K562 (cell line): ENCODE results near the gene ATP6V0A1. TPM values are rescaled to one million over a fixed set of nuclear protein-coding genes. Genes with fewer than 3 reads are reported as not detected.

Experiments used
- ATF6 ChIP-seq: sonication (generic); formaldehyde crosslinking; IDR thresholded peaks from 2 replicates; pipeline ENCODE4 v1.4.0; 2020; ENCODE audit warnings: mild to moderate bottlenecking, missing genetic modification reagents
- CLOCK ChIP-seq: fragments of 250-450 bp; sonication (Bioruptor Pico); IDR thresholded peaks from 2 replicates; pipeline ENCODE4 v1.4.0; 2020; ENCODE audit warnings: mild to moderate bottlenecking, moderate library complexity, borderline replicate concordance
- CREB5 ChIP-seq: fragments of 250-450 bp; sonication (Bioruptor Pico); IDR thresholded peaks from 2 replicates; pipeline ENCODE4 v1.5.0; 2020; ENCODE audit warnings: mild to moderate bottlenecking
- ETS2 ChIP-seq: IDR thresholded peaks from 2 replicates; pipeline ENCODE4 v1.6.1; 2016; ENCODE audit warnings: borderline replicate concordance, missing genetic modification characterization, mild to moderate bottlenecking, moderate library complexity, missing compliant biosample characterization; ENCODE audit not compliant: poor library complexity, severe bottlenecking
- HCFC1 ChIP-seq: IDR thresholded peaks from 2 replicates; pipeline ENCODE4 v1.6.1; 2012; ENCODE audit warnings: low read depth, low read length, improper control_type of control experiment
- HDGF ChIP-seq: fragments of 450-650 bp; IDR thresholded peaks from 2 replicates; pipeline ENCODE4 v1.6.1; 2016
- KAT8 ChIP-seq: fragments of 450-650 bp; IDR thresholded peaks from 2 replicates; pipeline ENCODE4 v1.6.1; 2016; ENCODE audit warnings: low read depth, mild to moderate bottlenecking
- NKRF ChIP-seq: fragments of 450-650 bp; IDR thresholded peaks from 2 replicates; pipeline ENCODE4 v1.6.1; 2016; ENCODE audit warnings: borderline replicate concordance
- PCBP1 ChIP-seq: fragments of 200-400 bp; formaldehyde crosslinking; IDR thresholded peaks from 2 replicates; pipeline ENCODE4 v1.6.1; 2018; ENCODE audit warnings: mild to moderate bottlenecking, low read depth, low read length; ENCODE audit not compliant: poor library complexity, severe bottlenecking
- PHF20 ChIP-seq: fragments of 450-650 bp; IDR thresholded peaks from 2 replicates; pipeline ENCODE4 v1.6.1; 2018; ENCODE audit not compliant: partially characterized antibody
- SRF ChIP-seq, 2 experiments: fragments of 250-450, 450-650 bp in 1 of 2; sonication (Bioruptor Pico) in 1 of 2; sonication (generic) in 1 of 2; formaldehyde crosslinking; IDR thresholded peaks; 2 replicates each; pipeline versions ENCODE4 v1.5.0 to v1.5.1; 2020 to 2022; ENCODE audit warnings: mild to moderate bottlenecking in 1 of 2, missing genetic modification reagents in 1 of 2
- TFAP4 ChIP-seq: sonication (generic); formaldehyde crosslinking; IDR thresholded peaks from 2 replicates; pipeline ENCODE4 v1.8.0; 2022; ENCODE audit warnings: missing genetic modification reagents, mild to moderate bottlenecking, moderate library complexity, borderline replicate concordance
- TRIM25 ChIP-seq: fragments of 450-650 bp; IDR thresholded peaks from 2 replicates; pipeline ENCODE4 v1.7.0; 2016; ENCODE audit warnings: borderline replicate concordance
- ZNF217 ChIP-seq: sonication (generic); formaldehyde crosslinking; IDR thresholded peaks from 2 replicates; pipeline ENCODE4 v1.8.0; 2022; ENCODE audit warnings: mild to moderate bottlenecking, missing genetic modification reagents
- polyA plus RNA-seq, 8 experiments: library from polyadenylated mRNA; depleted of rRNA in 4 of 8; stranded (reverse) in 5 of 8; unstranded in 3 of 8; fragments of >200 nt; fragmentation: Nextera tagmentation in 2 of 8; fragmentation: Illumina TruSeq in 1 of 8; extraction: Ambion mirVana in 2 of 8; extraction: Trizol in 1 of 8; gene quantifications; 2 replicates each; pipeline versions ENCODE4 v1.2.1 to v1.2.3, GENCODE V29; 2011 to 2014; ENCODE audit warnings: inconsistent platforms in 1 of 8, missing spikeins in 1 of 8
- total RNA-seq, 7 experiments: library from RNA; depleted of rRNA in 6 of 7; stranded (reverse); fragments of >200 nt in 6 of 7; fragmentation: Illumina TruSeq in 2 of 7; extraction: Trizol in 2 of 7; gene quantifications; 2 replicates each; pipeline versions ENCODE4 v1.2.1 to v1.2.3, GENCODE V29; 2011 to 2021; ENCODE audit warnings: low replicate concordance in 1 of 7

The ATP6V0A1 gene
- total and polyA plus RNA-seq, 9 of the 15 experiments (the other 6 are each of a cell fraction or from before 2014, with no cell fraction given), result 11.8 to 158 (median 75.5) TPM

- TF ChIP-seq TRIM25 (no peak), ZNF217 (CRISPR knock-in tag) (no peak), CLOCK (no peak), HDGF (no peak), TFAP4 (CRISPR knock-in tag) (no peak), HCFC1 (no peak), ETS2 (tag) (no peak), NKRF (no peak), PHF20 (no peak), ATF6 (CRISPR knock-in tag) (no peak), CREB5 (CRISPR knock-in tag) (no peak), SRF (CRISPR knock-in tag; IDR thresholded peaks at IDR 0.05) (0 out of 4 replicates have a peak, but pooled peaks of 1 of the 2 experiments have one; percentile 14), PCBP1 (no peak), KAT8 (no peak)
These were observed 73.0 kb downstream of the ATP6V0A1 start (continued) for GRCh38 chr17:42531455-42532354.
